NCI-H345 treated with DMSO at 0.1 percent for 48 hours (cell line): Measurements from ENCODE around the gene TMC3.

Experiments
- DNase-seq: peaks from one replicate; lab custom pipeline; 2025; ENCODE audit not compliant: unreplicated experiment; lab: John Stamatoyannopoulos, UW

The TMC3 gene

GRCh38 chr15:81323944-81324881 is 49.8 kb downstream of the TMC3 start, which contains the start of gene STARD5:
TSS of gene STARD5 (minus strand) at chr15:81324141. CDS start at chr15:81324099, 42 bp downstream.
- peak; percentile 88 for DNase-seq

GRCh38 chr15:81323559-81323943 is 50.5 kb downstream of the TMC3 start:
- DNase-seq, result no peak

- DNase-seq, result no peak
Measured at GRCh38 chr15:81322676-81323253, 51.2 kb downstream of the TMC3 start.

- no peak for DNase-seq
Measured at GRCh38 chr15:81321667-81322066, 52.3 kb downstream of the TMC3 start.

- no peak for DNase-seq
Measured at GRCh38 chr15:81317642-81318017, 56.4 kb downstream of the TMC3 start.

GRCh38 chr15:81316267-81316666 is 57.7 kb downstream of the TMC3 start:
- no peak for DNase-seq

GRCh38 chr15:81315452-81316175 is 58.4 kb downstream of the TMC3 start:
- no peak for DNase-seq

GRCh38 chr15:81314378-81314777 is 59.6 kb downstream of the TMC3 start:
- DNase-seq, result no peak

- no peak for DNase-seq
Measured at GRCh38 chr15:81313686-81314085, 60.3 kb downstream of the TMC3 start.

GRCh38 chr15:81312790-81313543 is 61.0 kb downstream of the TMC3 start:
- no peak for DNase-seq

- DNase-seq, result no peak
Measured at GRCh38 chr15:81311752-81312464, 62.1 kb downstream of the TMC3 start.

- no peak for DNase-seq
Measured at GRCh38 chr15:81310480-81310879, 63.5 kb downstream of the TMC3 start.

- no peak for DNase-seq
Measured at GRCh38 chr15:81309647-81310450, 64.2 kb downstream of the TMC3 start.

GRCh38 chr15:81308260-81308659 is 65.8 kb downstream of the TMC3 start:
- no peak for DNase-seq

- no peak for DNase-seq
Measured at GRCh38 chr15:81304226-81304625, 69.8 kb downstream of the TMC3 start.

GRCh38 chr15:81303244-81304225 is 70.5 kb downstream of the TMC3 start:
- DNase-seq, result peak; percentile 28

GRCh38 chr15:81302701-81303109 is 71.3 kb downstream of the TMC3 start:
- DNase-seq, result no peak

- peak; percentile 19 for DNase-seq
Measured at GRCh38 chr15:81301815-81302399, 72.1 kb downstream of the TMC3 start.
